Erythroblast (primary cell): ENCODE results near the gene GPC6.

Experiments used
- GATA1 ChIP-seq: IDR thresholded peaks from 2 replicates; pipeline ENCODE4 v1.6.1; 2011; ENCODE audit warnings: low read depth, mild to moderate bottlenecking, control low read depth, low read length, moderate library complexity
- POLR2A ChIP-seq: IDR thresholded peaks from 2 replicates; pipeline ENCODE4 v1.6.1; 2011; ENCODE audit warnings: mild to moderate bottlenecking, low read length

DNA sequence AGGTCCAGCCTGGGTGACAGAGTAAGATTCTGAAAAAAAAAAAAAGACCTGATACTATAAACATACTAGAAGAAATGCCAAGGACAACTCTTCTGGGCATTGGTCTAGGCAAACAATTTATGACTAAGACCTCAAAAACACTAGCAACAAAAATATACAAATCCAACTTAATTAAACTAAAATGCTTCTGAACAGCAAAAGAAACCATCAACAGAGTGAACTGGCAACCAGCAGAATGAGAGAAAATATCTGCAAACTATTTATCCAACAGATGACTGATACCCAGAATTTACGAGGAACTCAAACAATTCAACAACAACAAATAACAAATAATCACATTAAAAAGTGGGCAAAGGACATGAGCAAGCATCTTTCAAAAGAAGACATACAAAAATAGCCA lies 26.8 kb upstream of the GPC6 start:
- TF ChIP-seq POLR2A (no peak), GATA1 (no peak)
